Measurements from ENCODE around the gene WWTR1. TPM values are rescaled to one million over a fixed set of nuclear protein-coding genes. Genes with fewer than 3 reads are reported as not detected.

Gene WWTR1
- total RNA-seq, 1 donor from 2014 or later, result 98.0 TPM

DNA sequence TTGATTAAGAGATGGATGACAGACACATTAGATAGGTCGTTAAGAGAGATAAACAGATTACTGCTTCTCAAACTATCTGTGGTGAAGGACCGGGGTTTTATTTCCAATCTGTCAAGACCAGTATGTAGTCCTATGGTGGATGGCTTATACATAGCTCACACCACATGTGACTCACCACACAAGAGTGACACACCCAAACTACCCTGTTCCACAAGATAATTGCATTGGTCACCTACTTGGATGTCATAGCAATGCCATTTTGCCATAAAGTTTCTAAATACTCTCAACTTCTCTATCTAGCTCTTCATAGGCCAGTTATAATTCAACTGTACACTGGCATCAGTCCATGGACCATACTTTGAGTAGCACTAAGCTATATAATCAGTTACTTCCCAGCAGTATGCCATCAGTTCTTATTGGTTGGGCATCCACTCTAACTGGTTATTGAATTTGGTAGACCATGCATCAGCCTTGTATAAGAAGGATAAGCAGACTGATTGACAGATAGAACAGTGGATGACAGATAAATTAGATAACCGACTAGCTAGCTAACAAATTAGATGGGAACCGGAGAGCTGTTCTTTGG lies 11.6 kb downstream of the WWTR1 start:
- Mint-ChIP-seq H3K27ac (no peak overlapping the region), H3K4me1 (peaks cover 52% of the 10 kb centered on the region), H3K36me3 (peaks cover 39% of the 10 kb centered on the region), H3K4me3 (no peak overlapping the region), H3K27me3 (ENCODE audit: low read depth) (no peaks in the 10 kb centered on the region), H3K9me3 (peaks cover 4% of the 10 kb centered on the region)
- TF ChIP-seq, protein P1, sequence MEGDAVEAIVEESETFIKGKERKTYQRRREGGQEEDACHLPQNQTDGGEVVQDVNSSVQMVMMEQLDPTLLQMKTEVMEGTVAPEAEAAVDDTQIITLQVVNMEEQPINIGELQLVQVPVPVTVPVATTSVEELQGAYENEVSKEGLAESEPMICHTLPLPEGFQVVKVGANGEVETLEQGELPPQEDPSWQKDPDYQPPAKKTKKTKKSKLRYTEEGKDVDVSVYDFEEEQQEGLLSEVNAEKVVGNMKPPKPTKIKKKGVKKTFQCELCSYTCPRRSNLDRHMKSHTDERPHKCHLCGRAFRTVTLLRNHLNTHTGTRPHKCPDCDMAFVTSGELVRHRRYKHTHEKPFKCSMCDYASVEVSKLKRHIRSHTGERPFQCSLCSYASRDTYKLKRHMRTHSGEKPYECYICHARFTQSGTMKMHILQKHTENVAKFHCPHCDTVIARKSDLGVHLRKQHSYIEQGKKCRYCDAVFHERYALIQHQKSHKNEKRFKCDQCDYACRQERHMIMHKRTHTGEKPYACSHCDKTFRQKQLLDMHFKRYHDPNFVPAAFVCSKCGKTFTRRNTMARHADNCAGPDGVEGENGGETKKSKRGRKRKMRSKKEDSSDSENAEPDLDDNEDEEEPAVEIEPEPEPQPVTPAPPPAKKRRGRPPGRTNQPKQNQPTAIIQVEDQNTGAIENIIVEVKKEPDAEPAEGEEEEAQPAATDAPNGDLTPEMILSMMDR (IDR thresholded peaks at IDR 0.05; ENCODE audit: unreplicated experiment), result no peak
- DNase-seq (ENCODE audit: low spot score in 2 of 2, unreplicated experiment in 2 of 2), result no peak

DNA sequence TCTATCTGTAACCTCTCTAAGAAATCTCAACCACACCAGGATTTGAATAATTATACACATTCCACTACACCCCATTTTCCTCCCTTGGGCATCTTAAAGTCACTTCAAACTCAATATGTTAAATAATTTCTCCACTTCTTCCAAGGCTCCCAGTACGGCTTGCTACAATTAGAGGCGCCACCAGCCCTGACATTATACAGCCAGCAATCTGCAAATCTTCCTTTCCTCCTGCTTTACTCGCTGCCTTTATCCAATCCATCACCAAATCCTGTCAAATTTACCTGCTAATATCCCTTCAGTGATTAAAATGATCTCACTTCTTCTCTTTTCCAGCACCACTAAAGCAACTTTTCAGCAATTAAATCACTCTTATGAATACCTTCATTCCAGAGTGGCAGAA lies 13.9 kb downstream of the WWTR1 start:
- Mint-ChIP-seq H3K27me3 (ENCODE audit: low read depth) (no peaks in the 10 kb centered on the region), H3K27ac (peak overlapping the region; percentile 73), H3K9me3 (no peaks in the 10 kb centered on the region), H3K4me3 (no peak overlapping the region), H3K4me1 (peaks cover 56% of the 10 kb centered on the region), H3K36me3 (peaks cover 25% of the 10 kb centered on the region)
- no peak for DNase-seq (ENCODE audit: low spot score in 2 of 2, unreplicated experiment in 2 of 2)
- TF ChIP-seq, protein P1 (IDR thresholded peaks at IDR 0.05; ENCODE audit: unreplicated experiment), result no peak

DNA sequence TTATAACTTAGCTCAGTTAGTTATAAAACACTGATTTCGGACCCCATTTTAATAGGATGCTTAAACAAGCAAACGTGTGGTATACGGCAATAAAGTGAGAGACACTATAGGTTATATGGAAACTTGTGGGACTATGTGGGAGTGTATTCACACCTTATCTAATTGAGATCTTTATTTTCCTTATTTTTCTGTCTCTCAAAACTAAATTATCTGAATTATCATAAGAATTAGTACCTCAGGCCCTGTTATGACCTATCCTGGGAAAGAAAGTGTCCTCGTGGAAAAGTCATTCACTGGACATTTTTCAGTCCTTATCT lies 14.4 kb downstream of the WWTR1 start:
- Mint-ChIP-seq H3K36me3 (peaks cover 25% of the 10 kb centered on the region), H3K4me1 (peaks cover 58% of the 10 kb centered on the region), H3K9me3 (no peaks in the 10 kb centered on the region), H3K27ac (peak overlapping the region; percentile 73), H3K27me3 (ENCODE audit: low read depth) (no peaks in the 10 kb centered on the region), H3K4me3 (no peak overlapping the region)
- DNase-seq (ENCODE audit: low spot score in 2 of 2, unreplicated experiment in 2 of 2), result no peak
- TF ChIP-seq, protein P1 (IDR thresholded peaks at IDR 0.05; ENCODE audit: unreplicated experiment), result no peak

DNA sequence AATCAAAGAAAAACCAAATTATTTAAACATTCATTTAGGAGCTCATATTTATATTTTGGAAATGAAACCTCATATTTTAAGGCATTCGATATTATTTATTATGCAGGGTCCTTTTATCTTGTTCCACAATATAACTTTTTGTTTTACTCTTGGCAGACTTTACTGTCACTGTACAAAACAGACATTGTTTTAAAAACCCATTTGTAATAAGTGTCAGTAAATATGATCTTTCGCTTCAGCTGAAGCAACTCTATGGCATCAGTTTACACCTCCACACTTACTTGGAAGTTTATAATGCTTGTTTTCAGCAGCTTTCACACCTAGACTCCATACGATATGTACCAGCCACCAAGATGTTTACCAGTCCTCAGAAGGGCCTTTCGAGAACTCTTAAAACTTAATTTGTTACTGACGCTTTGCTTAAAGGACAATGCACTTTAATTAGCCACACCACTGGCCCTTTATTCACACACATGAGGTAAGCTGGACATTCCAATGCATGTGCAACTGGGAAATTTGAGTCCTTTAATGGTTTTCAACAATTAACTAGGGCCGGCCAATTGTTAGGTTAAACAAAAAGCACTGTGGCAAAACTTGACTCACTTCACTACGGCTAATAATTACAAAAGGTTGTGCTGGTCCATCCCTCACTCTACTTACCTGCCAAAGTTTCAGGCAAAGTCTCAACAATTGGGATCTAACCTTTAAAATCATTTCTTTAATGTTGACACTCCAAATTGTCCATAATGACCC lies 16.7 kb downstream of the WWTR1 start:
- TF ChIP-seq, protein P1 (IDR thresholded peaks at IDR 0.05; ENCODE audit: unreplicated experiment), result no peak
- H3K4me3 Mint-ChIP-seq, result no peak overlapping the region
- peaks cover 12% of the 10 kb centered on the region for H3K36me3 Mint-ChIP-seq
- H3K27me3 Mint-ChIP-seq (ENCODE audit: low read depth), result no peaks in the 10 kb centered on the region
- no peaks in the 10 kb centered on the region for H3K9me3 Mint-ChIP-seq
- peaks cover 59% of the 10 kb centered on the region for H3K4me1 Mint-ChIP-seq
- no peak for DNase-seq (ENCODE audit: low spot score in 2 of 2, unreplicated experiment in 2 of 2)
- H3K27ac Mint-ChIP-seq, result peak overlapping the region; percentile 70

DNA sequence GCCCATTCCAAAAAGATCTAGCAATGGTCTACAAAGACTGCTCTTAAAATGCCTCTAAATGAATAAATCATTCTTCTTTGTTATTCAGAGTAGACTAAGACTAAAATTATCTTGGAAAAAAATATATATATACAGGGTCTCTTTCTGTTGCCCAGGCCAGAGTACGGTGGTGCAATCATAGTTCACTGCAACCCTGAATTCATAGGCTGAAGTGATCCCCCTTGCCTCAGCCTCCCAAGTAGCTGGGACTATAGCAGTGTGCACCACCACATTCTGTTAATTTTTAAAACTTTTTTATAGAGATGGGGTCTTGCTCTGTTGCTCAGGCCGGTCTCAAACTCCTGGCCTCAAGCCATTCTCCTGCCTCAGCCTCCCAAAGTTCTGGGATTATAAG lies 18.7 kb downstream of the WWTR1 start:
- Mint-ChIP-seq H3K27me3 (ENCODE audit: low read depth) (no peaks in the 10 kb centered on the region), H3K4me1 (peaks cover 69% of the 10 kb centered on the region), H3K36me3 (peaks cover 9% of the 10 kb centered on the region), H3K4me3 (no peak overlapping the region), H3K27ac (peak overlapping the region; percentile 96), H3K9me3 (no peaks in the 10 kb centered on the region)
- TF ChIP-seq, protein P1 (IDR thresholded peaks at IDR 0.05; ENCODE audit: unreplicated experiment), result no peak
- DNase-seq (ENCODE audit: low spot score in 2 of 2, unreplicated experiment in 2 of 2), result no peak
